ENCODE measurements around the gene OR2AG1.

Gene OR2AG1

GRCh38 chr11:6737872-6738466 is 44.9 kb upstream of the OR2AG1 start:
- TF ChIP-seq CTCF (IDR thresholded peaks at IDR 0.05; ENCODE audit: insufficient read depth, low read length, poor library complexity, severe bottlenecking) = peak; percentile 65
- no peaks in the 10 kb centered on the region for H3K27me3 ChIP-seq (replicated peaks; ENCODE audit: control insufficient read depth, insufficient read depth, low read length)
- DNase-seq (ENCODE audit: extremely low read depth, insufficient read length) = no peak
- peaks cover 2% of the 10 kb centered on the region; the same call in 1 of the 2 replicates for H3K36me3 ChIP-seq (ENCODE audit: control insufficient read depth, insufficient read depth, low read length)
- no peak overlapping the region for H3K4me3 ChIP-seq (replicated peaks; ENCODE audit: low read depth, low read length)

DNA sequence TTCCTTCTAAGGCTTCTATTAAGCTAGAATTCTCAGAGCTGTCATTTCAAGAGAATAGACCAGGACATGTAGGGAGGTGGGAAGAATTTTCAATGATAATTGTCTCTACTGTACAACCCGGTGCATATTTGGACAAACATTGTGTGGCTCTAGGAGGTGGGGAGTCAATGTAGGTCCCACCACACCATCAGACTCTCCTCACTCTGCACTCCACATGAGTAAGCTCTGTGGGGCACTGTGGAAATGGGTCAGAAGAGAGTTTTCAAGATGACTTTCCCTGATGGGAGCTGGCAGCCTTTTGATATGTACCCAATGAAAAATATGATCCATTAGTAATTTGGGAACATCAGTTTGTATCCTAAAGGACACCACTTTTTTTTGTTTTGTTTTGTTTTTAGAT is 44.2 kb upstream of the OR2AG1 start:
- Histone ChIP-seq H3K27me3 (replicated peaks; ENCODE audit: control insufficient read depth, insufficient read depth, low read length) (no peaks in the 10 kb centered on the region), H3K36me3 (ENCODE audit: control insufficient read depth, insufficient read depth, low read length) (peaks cover 2% of the 10 kb centered on the region; the same call in 1 of the 2 replicates), H3K4me3 (replicated peaks; ENCODE audit: low read depth, low read length) (no peak overlapping the region)
- no peak for TF ChIP-seq CTCF (IDR thresholded peaks at IDR 0.05; ENCODE audit: insufficient read depth, low read length, poor library complexity, severe bottlenecking)
- no peak for DNase-seq (ENCODE audit: extremely low read depth, insufficient read length)

GRCh38 chr11:6742260-6742659 is 40.6 kb upstream of the OR2AG1 start:
- no peak for TF ChIP-seq CTCF (IDR thresholded peaks at IDR 0.05; ENCODE audit: insufficient read depth, low read length, poor library complexity, severe bottlenecking)
- peak overlapping the region; percentile 26; the same call in 1 of the 2 replicates for H3K4me3 ChIP-seq (replicated peaks; ENCODE audit: low read depth, low read length)
- DNase-seq (ENCODE audit: extremely low read depth, insufficient read length) = no peak
- H3K27me3 ChIP-seq (replicated peaks; ENCODE audit: control insufficient read depth, insufficient read depth, low read length) = no peaks in the 10 kb centered on the region
- H3K36me3 ChIP-seq (ENCODE audit: control insufficient read depth, insufficient read depth, low read length) = no peaks in the 10 kb centered on the region; the same call in 1 of the 2 replicates

- H3K4me3 ChIP-seq (replicated peaks; ENCODE audit: low read depth, low read length) = peak overlapping the region; percentile 82
- no peak for DNase-seq (ENCODE audit: extremely low read depth, insufficient read length)
- TF ChIP-seq CTCF (IDR thresholded peaks at IDR 0.05; ENCODE audit: insufficient read depth, low read length, poor library complexity, severe bottlenecking) = no peak
These were observed 37.8 kb upstream of the OR2AG1 start for GRCh38 chr11:6745018-6745417.

GRCh38 chr11:6745465-6746015 is 37.3 kb upstream of the OR2AG1 start:
- TF ChIP-seq CTCF (IDR thresholded peaks at IDR 0.05; ENCODE audit: insufficient read depth, low read length, poor library complexity, severe bottlenecking) = no peak
- DNase-seq (ENCODE audit: extremely low read depth, insufficient read length) = peak; percentile 31
- peak overlapping the region; percentile 82 for H3K4me3 ChIP-seq (replicated peaks; ENCODE audit: low read depth, low read length)
- H3K36me3 ChIP-seq (ENCODE audit: control insufficient read depth, insufficient read depth, low read length) = no peaks in the 10 kb centered on the region
- H3K27me3 ChIP-seq (replicated peaks; ENCODE audit: control insufficient read depth, insufficient read depth, low read length) = no peaks in the 10 kb centered on the region

More at GRCh38 chr11:6745018-6745417, 37.8 kb upstream of the OR2AG1 start:
- no peaks in the 10 kb centered on the region for H3K36me3 ChIP-seq (ENCODE audit: control insufficient read depth, insufficient read depth, low read length)
- no peaks in the 10 kb centered on the region for H3K27me3 ChIP-seq (replicated peaks; ENCODE audit: control insufficient read depth, insufficient read depth, low read length)
